Stimulated activated CD4-positive, alpha-beta T cell treated with anti-CD3 and anti-CD28 coated beads, Interleukin-4, amount 100 ng/mL, for 1 hour (primary cell): ENCODE data around the gene SSUH2.

Experiments
- DNase-seq: peaks from one replicate; pipeline ENCODE4 v3.0.0-alpha.2; 2020

Gene SSUH2

DNA sequence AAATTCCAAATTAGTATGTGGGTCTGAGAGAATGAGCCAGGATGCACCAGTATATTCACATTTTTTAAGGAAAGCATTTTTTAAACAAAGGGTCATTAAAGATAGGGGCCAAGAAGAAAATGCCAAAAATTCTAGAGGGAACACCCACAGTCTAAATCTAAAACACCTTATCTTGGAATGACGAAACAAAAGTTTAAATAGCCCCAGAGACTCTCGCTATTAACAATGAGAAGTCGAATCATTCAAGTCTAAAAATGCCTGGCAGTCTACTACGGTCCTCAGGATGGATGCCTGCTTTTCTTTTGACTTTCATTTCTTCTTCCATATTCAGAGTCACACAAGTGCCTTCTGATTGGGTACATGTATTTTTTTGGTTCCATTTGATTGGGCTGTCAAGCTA lies 66.3 kb downstream of the SSUH2 start:
- no peak for DNase-seq

DNA sequence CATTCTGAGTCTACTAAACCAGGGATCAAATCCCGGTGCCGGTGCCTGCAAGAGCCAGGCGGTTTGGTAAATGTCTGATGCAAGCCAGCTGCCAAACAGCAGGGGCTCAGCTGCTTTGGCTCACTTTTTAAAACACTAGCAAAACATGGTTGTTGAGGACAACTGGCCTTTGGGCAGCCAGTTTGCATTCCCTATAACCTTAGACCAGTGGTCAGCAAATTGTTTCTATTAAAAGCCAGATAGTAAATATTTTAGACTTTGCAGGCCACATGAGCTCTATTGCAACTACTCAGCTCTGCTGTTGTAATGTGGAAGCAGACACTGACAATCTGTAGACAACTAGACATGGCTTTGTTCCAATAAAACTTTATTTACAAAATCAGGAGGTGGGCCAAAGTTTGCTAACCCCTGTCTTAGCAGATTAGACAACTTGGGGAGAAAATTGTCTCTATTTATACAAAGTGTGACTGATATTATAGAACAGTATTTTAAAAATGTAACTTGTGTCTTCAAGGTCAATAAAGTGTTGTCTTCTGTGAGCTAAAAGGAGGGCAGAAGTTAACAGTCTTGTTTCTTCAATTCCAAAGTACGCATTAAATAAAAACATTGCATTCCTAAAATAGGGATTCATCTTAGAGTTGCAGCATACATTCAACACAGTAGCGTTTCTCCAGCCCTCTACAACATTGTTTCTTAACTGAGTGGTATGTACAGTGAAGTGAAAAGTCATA lies 67.6 kb downstream of the SSUH2 start:
- DNase-seq, result no peak

- no peak for DNase-seq
Observed at GRCh38 chr3:8576436-8576835, 68.2 kb downstream of the SSUH2 start.

- DNase-seq, result no peak
Observed at GRCh38 chr3:8575364-8576104, 69.1 kb downstream of the SSUH2 start.

DNA sequence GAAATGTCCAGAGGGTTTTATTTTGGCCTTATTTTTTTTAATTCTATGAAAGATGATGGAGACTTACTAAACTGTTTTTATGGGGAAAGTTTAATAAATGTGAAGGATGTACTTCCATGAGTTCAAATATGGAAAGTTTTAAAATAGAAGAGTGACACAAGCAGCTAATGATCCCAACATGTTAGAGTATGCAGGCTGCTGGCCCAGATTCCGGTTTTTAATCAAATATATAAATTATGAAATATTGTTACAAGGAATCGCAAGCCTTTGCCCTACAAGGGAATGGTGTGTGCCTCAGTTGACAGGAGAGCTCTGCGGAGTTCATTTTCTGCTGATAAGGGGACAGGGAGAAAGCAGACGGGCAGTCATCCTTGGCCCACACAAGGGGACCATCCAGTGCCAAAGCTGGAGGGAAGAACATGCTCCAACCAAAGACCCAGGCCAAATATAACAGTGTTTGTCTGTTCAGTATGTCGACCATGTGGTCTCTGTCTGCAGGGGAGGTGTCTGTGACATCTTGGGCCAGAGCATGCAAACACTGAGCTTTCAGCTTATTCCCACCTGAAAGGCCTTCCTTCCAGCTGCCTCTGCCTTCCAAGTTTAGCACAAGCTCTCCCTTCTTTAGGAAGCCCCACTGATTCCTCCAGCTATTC lies 69.8 kb downstream of the SSUH2 start:
- no peak for DNase-seq

GRCh38 chr3:8574040-8574669 lies 70.4 kb downstream of the SSUH2 start:
- no peak for DNase-seq

DNA sequence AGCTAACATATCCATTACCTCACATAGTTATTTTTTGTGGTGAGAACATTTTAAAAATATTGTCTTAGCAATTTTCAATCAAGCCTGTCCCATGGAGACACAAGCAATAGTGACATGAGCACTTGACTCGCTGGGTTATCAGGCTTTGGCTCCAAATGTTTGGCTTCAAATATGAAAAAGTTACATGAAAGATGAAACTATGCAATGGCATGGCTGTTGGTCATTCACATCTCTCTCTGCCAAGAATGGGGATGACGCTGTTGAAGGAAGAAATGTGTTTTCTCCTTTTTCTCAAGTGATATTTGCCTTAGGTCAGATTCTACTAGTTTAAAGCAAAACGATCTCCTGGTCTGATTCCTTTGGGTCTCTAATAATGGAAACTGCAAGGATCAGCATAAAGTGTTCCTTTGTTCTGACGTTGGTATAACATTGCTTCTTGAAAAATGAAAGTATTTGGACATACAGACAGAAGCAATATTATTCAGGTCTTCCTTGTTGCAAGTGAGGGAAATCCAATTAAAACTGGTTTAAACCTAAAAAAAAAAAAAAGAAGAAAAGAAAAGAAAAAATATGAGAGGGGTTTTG lies 71.2 kb downstream of the SSUH2 start:
- DNase-seq, result no peak

DNA sequence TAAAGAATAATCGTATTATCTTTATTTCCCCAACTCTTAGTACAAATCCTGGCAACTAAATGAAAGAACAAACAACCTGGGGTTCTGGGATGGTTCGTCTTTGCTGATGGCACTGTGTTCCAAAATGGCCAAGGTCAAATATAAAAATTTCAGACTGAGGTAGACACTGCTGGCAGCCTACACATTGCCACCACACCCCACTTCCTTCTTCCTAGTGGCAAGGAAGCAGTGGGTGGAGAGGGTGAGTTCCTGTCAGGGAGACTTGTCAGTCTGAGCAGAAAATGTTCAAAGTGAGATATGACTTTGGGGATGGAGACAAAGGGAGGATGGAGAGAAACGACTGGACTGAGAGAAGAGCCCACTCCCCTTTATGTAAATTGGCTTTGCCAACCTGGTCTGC lies 73.3 kb downstream of the SSUH2 start:
- no peak for DNase-seq
